Activated CD8-positive, alpha-beta T cell treated with anti-CD3 and anti-CD28 coated beads for 36 hours (primary cell): Measurements from ENCODE around the gene FOXM1. TPM values are rescaled to one million over a fixed set of nuclear protein-coding genes. Genes with fewer than 3 reads are reported as not detected.

ENCODE experiments used
- ATAC-seq: fragments of 200-7000 bp; cut with Tn5 transposase; one replicate; pipeline ENCODE4 v1.10.0; 2021; ENCODE audit warnings: mild to moderate bottlenecking, moderate library complexity
- CTCF ChIA-PET: fragments of 350-600 bp; sonication (Branson Sonifier 250); formaldehyde crosslinking; loops from one replicate; lab custom pipeline; 2021; ENCODE audit warnings: antibody characterized with exemption; lab: Charles Lee
- POLR2A ChIA-PET: fragments of 350-600 bp; sonication (Branson Sonifier 250); formaldehyde crosslinking; loops from one replicate; lab custom pipeline; 2021; ENCODE audit warnings: antibody characterized with exemption; lab: Charles Lee
- DNase-seq: peaks from one replicate; pipeline ENCODE4 v3.0.0-alpha.2; 2020
- H3K27ac Mint-ChIP-seq: one replicate; pipeline ENCODE4 v1.8.0; 2021; ENCODE audit warnings: mild to moderate bottlenecking, mixed read lengths
- H3K27me3 Mint-ChIP-seq: one replicate; pipeline ENCODE4 v1.8.0; 2021; ENCODE audit warnings: mixed read lengths
- H3K36me3 Mint-ChIP-seq: one replicate; pipeline ENCODE4 v1.8.0; 2021; ENCODE audit warnings: low read depth, mixed read lengths
- H3K4me1 Mint-ChIP-seq: one replicate; pipeline ENCODE4 v1.8.0; 2021; ENCODE audit warnings: low read depth, mixed read lengths
- H3K4me3 Mint-ChIP-seq: one replicate; pipeline ENCODE4 v1.8.0; 2021; ENCODE audit warnings: mild to moderate bottlenecking, moderate library complexity, mixed read lengths
- H3K9me3 Mint-ChIP-seq: one replicate; pipeline ENCODE4 v1.8.0; 2021; ENCODE audit warnings: mixed read lengths
- CTCF ChIP-seq: fragments of 200-600 bp; IDR thresholded peaks from one replicate; pipeline ENCODE4 v1.8.0; 2022; ENCODE audit warnings: antibody characterized with exemption, mild to moderate bottlenecking
- intact Hi-C: fragments of 100-400 bp; cut with micrococcal nuclease; formaldehyde crosslinking; loops from one replicate; pipeline ENCODE4 v1.10.0; 2022
- total RNA-seq, 2 experiments: library from RNA; stranded (reverse); gene quantifications; one replicate each; pipeline ENCODE4 v1.2.3, GENCODE V29; 2021

FOXM1 gene
- total RNA-seq, 2 experiments from 2014 or later, result 64.4 to 64.8 TPM

- no peak for DNase-seq
- no peak overlapping the region for H3K4me3 Mint-ChIP-seq
- no peak for ATAC-seq
- no peak for TF ChIP-seq CTCF
- H3K36me3 Mint-ChIP-seq, result peaks cover 8% of the 10 kb centered on the region
- no peak overlapping the region for H3K27ac Mint-ChIP-seq
- CTCF ChIA-PET, result no interaction called here
- no peaks in the 10 kb centered on the region for H3K9me3 Mint-ChIP-seq
- H3K27me3 Mint-ChIP-seq, result no peaks in the 10 kb centered on the region
- intact Hi-C loops, result no loop called here
- POLR2A ChIA-PET, result interaction anchor here (1.2 kb wide), 1 partner anchor 10 kb away, joined by 3 read pairs; no protein-coding TSS in a partner anchor
- peaks cover 4% of the 10 kb centered on the region for H3K4me1 Mint-ChIP-seq
Observed at GRCh38 chr12:2922329-2922728, 45.4 kb upstream of the FOXM1 start.

- Mint-ChIP-seq H3K4me3 (no peak overlapping the region), H3K27ac (no peak overlapping the region), H3K9me3 (no peaks in the 10 kb centered on the region), H3K36me3 (peaks cover 10% of the 10 kb centered on the region), H3K27me3 (no peaks in the 10 kb centered on the region), H3K4me1 (no peaks in the 10 kb centered on the region)
- DNase-seq, result no peak
- POLR2A ChIA-PET, result no interaction called here
- intact Hi-C loops, result no loop called here
- CTCF ChIA-PET, result no interaction called here
- ATAC-seq, result no peak
- TF ChIP-seq CTCF, result no peak
Observed at GRCh38 chr12:2919249-2919648, 42.3 kb upstream of the FOXM1 start.

- Mint-ChIP-seq H3K36me3 (peaks cover 3% of the 10 kb centered on the region), H3K9me3 (no peaks in the 10 kb centered on the region), H3K4me1 (no peaks in the 10 kb centered on the region), H3K27ac (no peak overlapping the region), H3K4me3 (no peak overlapping the region), H3K27me3 (no peaks in the 10 kb centered on the region)
- DNase-seq (no peak), ATAC-seq (no peak)
- CTCF ChIA-PET, result interaction anchor here (0.8 to 1.4 kb wide), 5 partner anchors 27 to 388 kb away, joined by 3 read pairs; no protein-coding TSS in a partner anchor
- POLR2A ChIA-PET, result interaction anchor here (1.1 kb wide), 1 partner anchor 10 kb away, joined by 3 read pairs; no protein-coding TSS in a partner anchor
- no peak for TF ChIP-seq CTCF
- intact Hi-C loops, result no loop called here
Observed at GRCh38 chr12:2912216-2912575, 35.2 kb upstream of the FOXM1 start.

- POLR2A ChIA-PET, result no interaction called here
- no peak overlapping the region for H3K27ac Mint-ChIP-seq
Observed at GRCh38 chr12:2904260-2904659, 27.3 kb upstream of the FOXM1 start.

More at GRCh38 chr12:2904260-2904659, 27.3 kb upstream of the FOXM1 start:
- CTCF ChIA-PET, result interaction anchor here (1.0 kb wide), 1 partner anchor 17 kb away, joined by 3 read pairs; no protein-coding TSS in a partner anchor
- Mint-ChIP-seq H3K9me3 (no peaks in the 10 kb centered on the region), H3K36me3 (no peaks in the 10 kb centered on the region), H3K4me1 (no peaks in the 10 kb centered on the region), H3K4me3 (no peak overlapping the region), H3K27me3 (no peaks in the 10 kb centered on the region)
- no peak for TF ChIP-seq CTCF
- ATAC-seq (no peak), DNase-seq (no peak)
- intact Hi-C loops, result no loop called here
